HG03108 (cell line): ENCODE data around the gene DYNC1H1.

Experiments used
- ATAC-seq: cut with Tn5 transposase; IDR thresholded peaks from one replicate; pipeline ENCODE4 v1.9.1; 2021; ENCODE audit warnings: moderate library complexity; ENCODE audit not compliant: unreplicated experiment

DYNC1H1 gene

GRCh38 chr14:101964297-101965180 lies at the start of gene DYNC1H1:
Gene DYNC1H1, plus strand, starts transcription at chr14:101964573. Its CDS starts 119 bp downstream, at chr14:101964692.
- ATAC-seq: peak; percentile 81

- ATAC-seq: no peak
Observed at GRCh38 chr14:101915871-101916815, 48.2 kb upstream of the DYNC1H1 start.

DNA sequence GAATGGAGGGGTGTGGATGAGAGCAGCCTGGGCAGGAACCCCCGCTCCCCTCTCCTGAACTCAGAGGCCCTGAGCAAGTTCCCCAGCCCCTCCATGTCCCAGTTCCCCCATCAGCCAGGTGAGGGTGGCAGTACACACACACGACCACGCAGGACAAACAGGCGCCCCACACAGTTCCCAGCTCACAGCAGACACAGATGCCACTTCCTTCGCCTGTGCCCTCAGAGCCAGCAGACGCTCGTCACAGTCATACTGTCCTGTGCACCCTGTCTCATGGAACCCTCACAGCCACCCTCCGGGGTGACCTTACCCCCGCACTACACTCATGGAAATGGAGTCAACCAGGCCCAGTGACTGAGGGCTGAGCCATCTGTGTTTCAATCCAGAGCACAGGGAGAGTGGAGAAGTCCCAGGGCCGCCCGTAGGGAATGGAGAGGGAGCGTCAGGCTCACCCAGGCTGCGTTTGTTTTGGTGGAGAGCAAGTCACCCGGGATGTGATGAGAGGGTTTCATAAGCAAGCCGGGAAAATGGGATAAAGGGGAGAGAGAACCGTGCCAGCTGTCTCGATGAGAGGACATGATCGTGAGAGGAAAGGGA lies 47.5 kb upstream of the DYNC1H1 start:
- ATAC-seq: no peak

DNA sequence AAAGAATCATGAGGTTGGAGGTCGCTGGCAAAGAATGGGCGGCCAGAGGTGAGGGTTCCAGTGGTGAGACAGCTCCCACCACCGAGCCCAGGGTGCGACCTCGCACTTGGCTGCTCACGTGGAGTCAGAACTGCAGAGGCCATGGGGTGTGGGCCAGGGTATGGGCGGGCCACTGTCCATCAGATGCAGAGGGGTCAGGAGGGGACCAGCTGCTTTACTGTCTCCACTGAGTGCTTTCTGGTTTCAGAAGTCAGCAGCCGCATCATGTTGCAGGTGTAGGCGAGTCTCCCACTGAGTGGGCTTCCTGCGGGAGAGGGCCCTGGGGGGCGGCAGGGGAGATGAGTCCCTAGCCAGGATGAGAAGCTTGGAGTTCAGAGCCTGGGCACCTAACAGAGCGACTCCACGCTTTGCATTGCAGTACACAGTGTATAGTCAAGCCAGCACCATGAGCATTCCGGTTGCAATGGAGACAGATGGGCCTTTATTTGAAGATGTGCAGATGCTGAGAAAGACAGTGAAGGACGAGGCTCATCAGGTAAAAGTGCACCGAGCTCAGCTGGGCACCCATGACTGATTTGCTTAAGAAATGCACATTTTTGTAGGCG lies 46.9 kb upstream of the DYNC1H1 start:
- no peak for ATAC-seq

GRCh38 chr14:101918065-101918989 lies 46.0 kb upstream of the DYNC1H1 start:
- ATAC-seq: no peak

DNA sequence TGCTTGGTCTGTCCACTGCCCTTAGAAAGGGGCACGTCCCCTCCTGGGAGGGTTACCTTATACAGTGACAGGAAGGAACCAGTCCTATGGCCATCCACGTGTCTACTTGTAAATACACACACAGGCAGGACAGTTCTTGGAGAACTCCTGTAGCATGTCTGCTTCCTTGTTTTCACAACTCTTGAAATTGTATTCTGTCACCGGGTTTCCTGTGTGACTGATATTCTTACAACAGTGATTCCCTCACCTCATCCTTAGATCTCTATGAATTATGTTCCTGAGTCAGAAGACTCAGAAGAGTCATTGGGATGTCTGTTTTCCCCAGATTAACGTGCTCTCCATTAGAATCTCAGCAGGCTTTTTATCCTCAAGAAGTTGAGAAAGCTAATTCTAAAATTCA lies 44.1 kb upstream of the DYNC1H1 start:
- no peak for ATAC-seq

- ATAC-seq: no peak
Observed at GRCh38 chr14:101922866-101923265, 41.5 kb upstream of the DYNC1H1 start.

DNA sequence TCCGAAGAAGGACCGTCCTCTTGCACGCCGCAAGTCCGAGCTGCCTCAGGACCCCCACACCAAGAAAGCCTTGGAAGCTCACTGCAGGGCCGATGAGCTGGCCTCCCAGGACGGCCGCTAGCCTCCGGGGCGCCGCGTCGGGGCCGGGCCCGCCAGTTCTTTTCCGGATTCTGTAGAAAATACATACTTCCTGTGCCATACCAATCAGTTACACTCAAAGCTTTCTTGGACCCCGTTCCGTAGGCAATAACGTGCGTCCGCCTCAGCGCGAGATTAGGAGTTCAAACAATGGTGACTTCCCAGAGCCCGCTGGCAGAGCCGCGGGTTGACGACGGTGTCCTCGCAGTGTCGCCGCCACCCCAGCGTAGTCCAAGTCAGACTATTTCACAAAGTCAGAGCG lies 39.2 kb upstream of the DYNC1H1 start:
- ATAC-seq: no peak

DNA sequence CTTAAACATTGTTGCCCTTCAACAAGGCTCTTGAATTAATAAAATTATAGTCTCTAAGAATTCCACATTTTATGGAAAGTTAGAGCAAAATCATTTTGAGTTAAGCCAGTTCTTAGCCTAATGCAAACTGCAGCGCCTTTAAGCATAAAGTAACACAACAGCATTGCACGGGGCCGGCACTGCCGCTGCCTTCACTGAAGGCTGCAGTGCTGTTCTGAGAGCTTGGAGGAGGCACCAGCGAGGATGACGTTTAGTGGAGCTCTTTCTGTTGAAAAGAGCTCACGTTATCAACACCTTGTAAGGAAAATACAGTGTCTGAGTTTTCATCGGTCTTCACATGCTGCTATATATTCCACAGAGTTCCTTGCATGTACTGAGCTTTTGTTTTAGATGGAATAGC lies 38.3 kb upstream of the DYNC1H1 start:
- no peak for ATAC-seq

- no peak for ATAC-seq
Observed at GRCh38 chr14:101926620-101927019, 37.8 kb upstream of the DYNC1H1 start.

DNA sequence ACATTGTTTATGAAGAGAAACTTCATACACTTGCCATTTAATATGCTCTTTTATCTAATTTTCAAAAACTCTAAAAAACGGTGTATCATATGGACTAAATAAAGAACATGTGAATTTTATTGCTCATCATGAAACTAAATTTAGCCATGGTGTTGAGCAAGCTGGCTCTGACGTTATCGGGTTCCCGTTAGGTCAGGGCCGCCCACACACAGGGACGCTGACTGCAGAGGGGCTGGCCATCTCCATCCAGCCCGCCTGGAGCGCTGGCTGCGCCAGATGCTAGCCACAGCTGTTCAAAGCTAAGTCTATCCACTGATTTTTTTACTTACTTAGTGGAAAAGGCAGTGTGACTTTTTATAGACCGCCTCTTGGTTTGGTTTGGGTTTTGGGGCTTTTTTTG lies 36.5 kb upstream of the DYNC1H1 start:
- ATAC-seq: no peak

- ATAC-seq: no peak
Observed at GRCh38 chr14:101928415-101928841, 35.9 kb upstream of the DYNC1H1 start.

GRCh38 chr14:101929096-101929495 lies 35.3 kb upstream of the DYNC1H1 start:
- no peak for ATAC-seq

DNA sequence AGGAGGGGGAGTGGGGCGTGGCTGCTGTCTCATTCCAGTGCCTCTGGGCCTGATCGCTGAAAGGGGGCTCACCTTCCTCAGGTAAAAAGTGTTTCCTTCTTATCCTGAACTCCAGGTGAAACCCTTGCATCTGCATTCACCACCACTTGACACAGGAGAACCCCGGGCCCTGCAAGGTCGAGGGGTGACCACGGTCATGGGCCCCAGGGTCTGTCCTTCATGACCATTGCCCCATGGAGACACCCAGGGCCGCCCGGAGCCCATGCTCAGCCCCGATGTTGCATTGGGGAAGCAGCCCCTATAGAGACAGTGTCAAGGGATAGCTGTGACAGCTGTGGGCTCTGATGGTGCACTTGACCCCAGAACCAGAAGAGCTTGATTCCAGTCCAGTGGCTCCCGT lies 34.4 kb upstream of the DYNC1H1 start:
- no peak for ATAC-seq

DNA sequence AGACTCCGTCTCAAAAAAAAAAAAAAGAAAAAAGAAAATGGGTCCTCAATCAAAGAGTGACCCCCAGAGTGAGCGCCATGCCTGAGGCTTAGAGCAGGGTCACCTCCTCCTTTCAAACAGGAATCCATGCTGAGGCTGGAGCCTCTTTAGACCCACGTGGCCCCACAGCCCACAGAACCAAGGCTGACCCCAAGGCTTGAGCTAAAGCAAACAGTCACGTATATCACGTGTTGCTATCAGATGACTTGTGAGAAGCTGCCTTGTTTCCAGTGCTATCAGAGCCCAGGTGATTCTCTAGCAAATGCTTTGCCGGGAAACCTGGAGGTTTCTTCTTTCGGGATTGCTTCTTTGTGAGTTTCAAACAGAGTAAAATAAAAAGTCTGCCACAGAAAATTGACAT lies 31.7 kb upstream of the DYNC1H1 start:
- ATAC-seq: no peak

- no peak for ATAC-seq
Observed at GRCh38 chr14:101933209-101933608, 31.2 kb upstream of the DYNC1H1 start.

DNA sequence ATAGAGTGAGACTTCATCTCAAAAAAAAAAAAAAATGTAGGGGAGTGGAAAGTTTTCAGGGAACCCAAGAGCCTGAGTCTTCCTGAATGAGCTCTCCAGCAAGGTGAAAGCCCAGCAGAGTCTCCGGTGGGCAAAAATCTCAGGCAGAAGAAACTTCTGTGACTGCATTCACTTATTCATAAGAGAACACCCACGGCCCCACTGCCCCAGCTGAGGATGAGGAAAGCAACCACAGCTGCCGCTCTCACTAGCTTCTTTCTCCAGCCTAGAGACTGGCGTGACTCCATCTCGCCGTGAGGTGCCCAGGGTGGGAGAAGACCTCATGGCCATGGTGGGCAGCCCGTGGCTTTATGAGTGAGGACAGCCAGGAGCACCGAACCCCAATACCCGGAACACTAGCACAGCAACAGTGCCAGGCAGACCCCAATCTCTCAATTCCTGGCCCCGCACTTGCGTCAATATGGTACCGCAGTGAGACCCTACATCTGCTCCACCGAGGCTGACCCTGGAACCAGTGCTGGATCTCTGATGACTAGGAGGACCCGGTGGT lies 29.7 kb upstream of the DYNC1H1 start:
- ATAC-seq: no peak

DNA sequence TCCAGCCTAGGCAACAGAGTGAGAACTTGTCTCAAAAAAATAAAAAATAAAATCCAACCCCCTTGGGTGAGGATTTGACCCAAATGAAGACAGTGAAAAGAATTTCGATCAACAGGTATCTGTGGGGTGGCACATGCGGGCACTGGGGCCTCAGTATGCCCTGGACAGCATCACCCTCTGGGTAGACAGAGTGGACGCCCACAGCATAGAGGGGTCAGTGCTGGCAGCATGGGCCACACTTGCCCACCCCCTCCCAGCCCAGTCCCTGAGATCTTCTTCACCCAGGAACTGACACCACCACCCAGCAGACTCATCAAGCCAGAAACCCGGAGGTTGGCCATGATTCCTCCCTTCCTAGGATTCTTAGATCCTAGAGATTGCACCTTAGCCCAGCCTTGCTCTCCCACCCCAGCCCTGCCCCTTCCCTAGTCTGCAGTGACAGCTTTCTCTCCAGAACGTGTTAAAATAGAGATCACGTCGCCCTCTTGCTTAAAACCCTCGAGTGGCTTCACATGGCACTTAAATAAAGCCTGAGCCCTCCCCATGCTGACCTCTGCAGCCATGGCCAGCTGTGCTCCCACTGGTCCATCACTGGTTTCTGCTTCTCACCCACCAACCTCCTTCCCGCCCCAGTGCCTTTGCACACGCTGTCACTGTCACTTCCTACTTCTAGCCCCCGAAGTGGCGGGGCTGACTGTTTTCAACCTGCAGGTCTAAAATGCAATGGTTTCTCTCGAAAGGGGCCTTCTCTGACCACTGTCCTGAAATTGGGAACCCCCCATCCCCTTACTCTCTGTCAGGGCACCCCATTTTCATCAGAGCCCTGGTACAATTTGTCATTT lies 26.2 kb upstream of the DYNC1H1 start:
- no peak for ATAC-seq
